Brain microvascular endothelial cell (primary cell): ENCODE measurements around the gene HNRNPC.
"Not testable (repeated sequence)": the region's sequence is repeated elsewhere in the genome, so short reads cannot be mapped to it uniquely, and the experiment has no call there.

Experiments
- DNase-seq: peaks from one replicate; pipeline ENCODE4 v3.0.0-alpha.2; 2020
- H3K27ac ChIP-seq: fragments of 250-450 bp; sonication (Bioruptor Pico); 2 replicates; pipeline ENCODE4 v1.5.1; 2020; ENCODE audit warnings: mild to moderate bottlenecking, moderate library complexity
- H3K27me3 ChIP-seq: fragments of 250-450 bp; sonication (Bioruptor Pico); replicated peaks from 2 replicates; pipeline ENCODE4 v1.5.1; 2020; ENCODE audit warnings: mild to moderate bottlenecking
- H3K36me3 ChIP-seq: fragments of 250-450 bp; sonication (Bioruptor Pico); replicated peaks from 2 replicates; pipeline ENCODE4 v1.5.1; 2020; ENCODE audit warnings: mild to moderate bottlenecking
- H3K4me3 ChIP-seq: 2 replicates; pipeline ENCODE4 v1.5.1; 2011; ENCODE audit warnings: low read depth, mild to moderate bottlenecking, control low read depth, low read length, moderate library complexity
- CTCF ChIP-seq: IDR thresholded peaks from 2 replicates; pipeline ENCODE4 v1.5.1; 2011; ENCODE audit warnings: low read depth, mild to moderate bottlenecking, moderate library complexity, low read length, control low read depth, inconsistent platforms; ENCODE audit errors: missing control alignments
- in situ Hi-C: cut with HindIII; loops from 2 replicates; pipeline ENCODE4 v1.10.0; 2017; ENCODE audit warnings: low sequenced_read_pairs, low pct_ligation_motif_present

The HNRNPC gene

GRCh38 chr14:21258889-21259787, 10.1 kb downstream of the HNRNPC start:
- H3K27ac ChIP-seq = no peak overlapping the region
- H3K4me3 ChIP-seq = no peak overlapping the region
- peaks cover 63% of the 10 kb centered on the region for H3K36me3 ChIP-seq
- no peak for DNase-seq
- in situ Hi-C loops = no loop called here
- TF ChIP-seq CTCF = no peak
- no peaks in the 10 kb centered on the region for H3K27me3 ChIP-seq

GRCh38 chr14:21258005-21258888, 11.0 kb downstream of the HNRNPC start:
- in situ Hi-C loops = no loop called here
- Histone ChIP-seq H3K27ac (no peak overlapping the region), H3K27me3 (no peaks in the 10 kb centered on the region), H3K4me3 (no peak overlapping the region), H3K36me3 (peaks cover 56% of the 10 kb centered on the region)
- no peak for TF ChIP-seq CTCF
- no peak for DNase-seq

- no peak for DNase-seq
- no peak for TF ChIP-seq CTCF
- Histone ChIP-seq H3K36me3 (peaks cover 56% of the 10 kb centered on the region), H3K27me3 (no peaks in the 10 kb centered on the region), H3K27ac (no peak overlapping the region), H3K4me3 (no peak overlapping the region)
- in situ Hi-C loops = no loop called here
These were observed 11.8 kb downstream of the HNRNPC start for GRCh38 chr14:21257394-21257909.

GRCh38 chr14:21256539-21257393, 12.5 kb downstream of the HNRNPC start:
- in situ Hi-C loops = no loop called here
- no peak for DNase-seq
- Histone ChIP-seq H3K4me3 (no peak overlapping the region), H3K36me3 (peaks cover 56% of the 10 kb centered on the region), H3K27ac (no peak overlapping the region), H3K27me3 (no peaks in the 10 kb centered on the region)
- TF ChIP-seq CTCF = no peak

- H3K4me3 ChIP-seq, H3K27me3 ChIP-seq, in situ Hi-C loops, DNase-seq: not testable (repeated sequence)
- peaks cover 52% of the 10 kb centered on the region for H3K36me3 ChIP-seq
- peak overlapping the region; percentile 4 for H3K27ac ChIP-seq
These were observed 13.2 kb downstream of the HNRNPC start for GRCh38 chr14:21256102-21256447.
